BJ (cell line): ENCODE measurements around the gene LDHB. TPM values are rescaled to one million over a fixed set of nuclear protein-coding genes. Genes with fewer than 3 reads are reported as not detected.

Experiments
- CTCF ChIA-PET: fragments of 350-600 bp; formaldehyde crosslinking; extraction: SDS; loops from one replicate; lab custom pipeline; 2021; ENCODE audit warnings: antibody characterized with exemption, inconsistent platforms; lab: Yijun Ruan, JAX
- POLR2A ChIA-PET: fragments of 300-600 bp; sonication (Branson Sonifier 250); formaldehyde crosslinking; extraction: SDS; loops from one replicate; lab custom pipeline; 2021; ENCODE audit warnings: antibody characterized with exemption; lab: Charles Lee
- DNase-seq: peaks from one replicate; pipeline ENCODE4 v3.0.0-alpha.2; 2011; ENCODE audit warnings: low read depth
- H3K27me3 ChIP-seq: 2 replicates; pipeline ENCODE4 v1.6.0; 2011; ENCODE audit warnings: low read length; ENCODE audit not compliant: control insufficient read depth, insufficient read depth
- H3K36me3 ChIP-seq: 2 replicates; pipeline ENCODE4 v1.5.1; 2011; ENCODE audit warnings: low read length; ENCODE audit not compliant: control insufficient read depth, insufficient read depth
- H3K4me3 ChIP-seq: 2 replicates; pipeline ENCODE4 v1.5.1; 2011; ENCODE audit warnings: low read depth, mild to moderate bottlenecking, control low read depth, low read length
- CTCF ChIP-seq: IDR thresholded peaks from 2 replicates; pipeline ENCODE4 v1.5.1; 2011; ENCODE audit warnings: low read depth, mild to moderate bottlenecking, control low read depth, inconsistent platforms, low read length, moderate library complexity; ENCODE audit not compliant: insufficient read depth
- polyA plus RNA-seq: library from polyadenylated mRNA; depleted of rRNA; stranded (reverse); fragments of >200 nt; gene quantifications from 2 replicates; pipeline ENCODE4 v1.2.3, GENCODE V29; 2011

LDHB gene
- polyA plus RNA-seq, 1 experiment, result 275 TPM

GRCh38 chr12:21614506-21614905 is 43.1 kb downstream of the LDHB start:
- Histone ChIP-seq H3K27me3 (no peaks in the 10 kb centered on the region), H3K4me3 (no peak overlapping the region), H3K36me3 (no peaks in the 10 kb centered on the region)
- POLR2A ChIA-PET, result no interaction called here
- TF ChIP-seq CTCF, result no peak
- no peak for DNase-seq
- CTCF ChIA-PET, result interaction anchor here (0.5 kb wide), 1 partner anchor 522 kb away, joined by 3 read pairs; no protein-coding TSS in a partner anchor

GRCh38 chr12:21613931-21614330 is 43.7 kb downstream of the LDHB start:
- TF ChIP-seq CTCF, result no peak
- Histone ChIP-seq H3K36me3 (no peaks in the 10 kb centered on the region), H3K27me3 (no peaks in the 10 kb centered on the region), H3K4me3 (no peak overlapping the region)
- ChIA-PET CTCF (interaction anchor here (0.5 kb wide), 1 partner anchor 522 kb away, joined by 3 read pairs; no protein-coding TSS in a partner anchor), POLR2A (no interaction called here)
- DNase-seq, result no peak

GRCh38 chr12:21608196-21608595 is 49.4 kb downstream of the LDHB start:
- DNase-seq, result no peak
- no peak overlapping the region for H3K4me3 ChIP-seq
- H3K27me3 ChIP-seq, result no peaks in the 10 kb centered on the region
- ChIA-PET CTCF (interaction anchor here (0.5 to 2.2 kb wide), 3 partner anchors 72 to 967 kb away, joined by 3 to 11 read pairs (median 3); no protein-coding TSS in a partner anchor), POLR2A (no interaction called here)
- H3K36me3 ChIP-seq, result no peaks in the 10 kb centered on the region
- no peak for TF ChIP-seq CTCF

GRCh38 chr12:21607701-21608100 is 49.9 kb downstream of the LDHB start:
- TF ChIP-seq CTCF, result peak; percentile 26
- ChIA-PET CTCF (interaction anchor here (1.3 to 2.2 kb wide), 2 partner anchors 73 to 75 kb away, joined by 3 to 11 read pairs; no protein-coding TSS in a partner anchor), POLR2A (no interaction called here)
- no peaks in the 10 kb centered on the region for H3K27me3 ChIP-seq
- no peak overlapping the region for H3K4me3 ChIP-seq
- peak; percentile 2 for DNase-seq
- H3K36me3 ChIP-seq, result no peaks in the 10 kb centered on the region

GRCh38 chr12:21606175-21606574 is 51.5 kb downstream of the LDHB start:
- CTCF ChIA-PET, result interaction anchor here (2.6 kb wide), 1 partner anchor 74 kb away, joined by 11 read pairs; no protein-coding TSS in a partner anchor
- no peak for DNase-seq
- POLR2A ChIA-PET, result no interaction called here
- Histone ChIP-seq H3K4me3 (no peak overlapping the region), H3K36me3 (no peaks in the 10 kb centered on the region), H3K27me3 (no peaks in the 10 kb centered on the region)
- TF ChIP-seq CTCF, result no peak
